Measurements from ENCODE around the gene CORO1C.

GRCh38 chr12:108602209-108602705 lies 129.1 kb downstream of the CORO1C start:
- TF ChIP-seq ZBTB9 (CRISPR knock-in tag; IDR thresholded peaks at IDR 0.05) (no peak), ZFP30 (CRISPR knock-in tag; IDR thresholded peaks at IDR 0.05; ENCODE audit: borderline replicate concordance) (no peak), U2AF1 (optimal IDR thresholded peaks at IDR 0.05; ENCODE audit: low read depth, low read length) (no peak), CREB5 (CRISPR knock-in tag; IDR thresholded peaks at IDR 0.05) (no peak), TOE1 (IDR thresholded peaks at IDR 0.05; ENCODE audit: borderline replicate concordance) (no peak), TOE1 (CRISPR knock-in tag; IDR thresholded peaks at IDR 0.05; ENCODE audit: borderline replicate concordance, low read depth) (no peak), ZHX1 (conservative IDR thresholded peaks at IDR 0.05; ENCODE audit: low read length) (no peak)
